Retina (tissue), 1 donor: ENCODE measurements around the gene FAM117B.

Experiments used
- DNase-seq: peaks from one replicate; pipeline ENCODE4 v3.0.0-alpha.2; 2016

FAM117B gene

DNA sequence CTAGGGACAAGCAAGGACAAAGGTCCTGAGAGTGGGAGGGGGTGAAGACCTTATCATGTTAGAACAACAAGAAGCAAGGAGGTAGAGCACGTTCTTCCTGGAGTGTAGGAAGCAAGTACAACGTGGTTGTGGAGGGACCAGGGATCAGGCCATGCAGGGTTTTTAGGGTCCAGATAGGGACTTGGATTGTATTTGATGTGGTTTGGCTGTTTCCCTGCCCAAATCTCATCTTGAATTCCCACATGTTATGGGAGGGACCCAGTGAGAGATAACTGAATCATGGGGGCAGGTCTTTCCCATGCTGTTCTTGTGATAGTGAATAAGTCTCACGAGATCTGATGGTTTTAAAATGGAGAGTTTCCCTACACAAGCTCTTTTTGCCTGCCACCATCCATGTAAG lies 183.6 kb downstream of the FAM117B start:
- no peak for DNase-seq
